HepG2 (cell line): ENCODE results near the gene PRR23C. TPM values are rescaled to one million over a fixed set of nuclear protein-coding genes. Genes with fewer than 3 reads are reported as not detected.

ENCODE experiments used
- ATAC-seq: fragments of 200-7000 bp; cut with Tn5 transposase; 3 replicates; pipeline ENCODE4 v1.9.1; 2020; ENCODE audit warnings: mild to moderate bottlenecking, moderate library complexity
- BruUV-seq: library from RNA; stranded (reverse); fragments of 400-500 nt; replicated peaks from 2 replicates; lab custom pipeline; 2021; lab: Mats Ljungman, UMichigan
- CTCF ChIA-PET: fragments of 300-600 bp; formaldehyde crosslinking; extraction: SDS; loops from one replicate; lab custom pipeline; 2021; ENCODE audit warnings: low total read pairs, inconsistent platforms, low intra/inter-chr PET ratio; lab: Yijun Ruan, JAX
- POLR2A ChIA-PET: fragments of 350-600 bp; sonication (Branson Sonifier 250); formaldehyde crosslinking; loops from one replicate; lab custom pipeline; 2020; ENCODE audit warnings: antibody characterized with exemption, inconsistent platforms; lab: Yijun Ruan, JAX
- DNase-seq: peaks from one replicate; pipeline ENCODE4 v3.0.0-alpha.2; 2015; ENCODE audit warnings: low spot score
- FAIRE-seq: peaks from 3 replicates; lab custom pipeline; 2011; peaks lifted over from hg19 to GRCh38; lab: Jason Lieb, UNC
- H2AFZ ChIP-seq: one replicate; pipeline ENCODE4 v1.6.1; 2011; ENCODE audit warnings: low read length, inconsistent platforms
- H3K27ac ChIP-seq: fragments of 300-600 bp; 3 replicates; pipeline ENCODE4 v1.8.0; 2011; ENCODE audit warnings: mixed run types, mild to moderate bottlenecking, mixed read lengths, low read length, inconsistent platforms; ENCODE audit not compliant: insufficient read depth; ENCODE audit errors: extremely low read length
- H3K27me3 ChIP-seq, 2 experiments: fragments of 200-600 bp in 1 of 2; 2 replicates in 1 of 2; 3 replicates in 1 of 2; pipeline versions ENCODE4 v1.6.0 to v1.8.0; 2011; ENCODE audit warnings: low read length in 2 of 2, mild to moderate bottlenecking in 2 of 2, moderate library complexity in 2 of 2, inconsistent platforms in 1 of 2; ENCODE audit not compliant: insufficient read depth in 2 of 2, control insufficient read depth in 1 of 2
- H3K36me3 ChIP-seq, 2 experiments: fragments of 200-600 bp in 1 of 2; replicated peaks in 1 of 2; 2 replicates in 1 of 2; 3 replicates in 1 of 2; pipeline versions ENCODE4 v1.5.1 to v1.8.0; 2011; ENCODE audit warnings: low read length in 2 of 2, inconsistent platforms in 1 of 2; ENCODE audit not compliant: insufficient read depth in 2 of 2, control insufficient read depth in 1 of 2
- H3K4me1 ChIP-seq: 2 replicates; pipeline ENCODE4 v1.5.1; 2012; ENCODE audit warnings: low read length, inconsistent platforms; ENCODE audit not compliant: insufficient read depth
- H3K4me2 ChIP-seq: 2 replicates; pipeline ENCODE4 v1.6.0; 2011; ENCODE audit warnings: low read depth, low read length, inconsistent platforms
- H3K4me3 ChIP-seq, 3 experiments: fragments of 200-600 bp in 1 of 3; sonication (generic), shearing (Covaris generic) in 1 of 3; replicated peaks in 1 of 3; 2 replicates each; pipeline ENCODE4 v1.5.1; 2011 to 2016; ENCODE audit warnings: low read length in 3 of 3, inconsistent platforms in 2 of 3, low read depth in 2 of 3, mild to moderate bottlenecking in 2 of 3, control low read depth in 1 of 3, mixed read lengths in 1 of 3; ENCODE audit not compliant: insufficient read depth in 1 of 3
- H3K79me2 ChIP-seq: one replicate; pipeline ENCODE4 v1.6.1; 2011; ENCODE audit warnings: low read length, inconsistent platforms; ENCODE audit not compliant: insufficient read depth
- H3K9ac ChIP-seq: 2 replicates; pipeline ENCODE4 v1.6.0; 2011; ENCODE audit warnings: mild to moderate bottlenecking, low read depth, low read length, inconsistent platforms; ENCODE audit not compliant: insufficient read depth
- H3K9me3 ChIP-seq: 2 replicates; pipeline ENCODE4 v1.5.1; 2012; ENCODE audit warnings: mild to moderate bottlenecking, low read length
- H4K20me1 ChIP-seq: 2 replicates; pipeline ENCODE4 v1.6.0; 2011; ENCODE audit warnings: inconsistent platforms, mild to moderate bottlenecking, low read length, moderate library complexity; ENCODE audit not compliant: insufficient read depth
- CHD4 ChIP-seq: fragments of 200-600 bp; sonication (generic); IDR thresholded peaks from 2 replicates; pipeline ENCODE4 v1.7.0; 2017; ENCODE audit warnings: mild to moderate bottlenecking, low read length, borderline replicate concordance
- IKZF5 ChIP-seq: IDR thresholded peaks from 2 replicates; pipeline ENCODE4 v1.6.1; 2018; ENCODE audit warnings: missing genetic modification reagents, mild to moderate bottlenecking, missing compliant biosample characterization
- KLF9 ChIP-seq: IDR thresholded peaks from 2 replicates; pipeline ENCODE4 v1.6.1; 2016; ENCODE audit warnings: low read depth
- NBN ChIP-seq: fragments of 450-650 bp; conservative IDR thresholded peaks from 2 replicates; pipeline ENCODE4 v1.6.1; 2017
- PAXIP1 ChIP-seq: sonication (generic); formaldehyde crosslinking; conservative IDR thresholded peaks from 2 replicates; pipeline ENCODE4 v1.4.0; 2020; ENCODE audit warnings: mild to moderate bottlenecking, missing genetic modification reagents, moderate library complexity
- SP5 ChIP-seq: IDR thresholded peaks from 2 replicates; pipeline ENCODE4 v1.6.1; 2016; ENCODE audit warnings: low read depth, borderline replicate concordance
- ZNF33B ChIP-seq: sonication (generic); formaldehyde crosslinking; IDR thresholded peaks from 2 replicates; pipeline ENCODE4 v1.5.1; 2020; ENCODE audit warnings: mild to moderate bottlenecking, missing genetic modification reagents
- ZNF790 ChIP-seq: sonication (generic); formaldehyde crosslinking; IDR thresholded peaks from 2 replicates; pipeline ENCODE4 v1.8.0; 2022; ENCODE audit warnings: missing genetic modification reagents, mild to moderate bottlenecking, borderline replicate concordance
- ZNF816 ChIP-seq: sonication (generic); formaldehyde crosslinking; IDR thresholded peaks from 2 replicates; pipeline ENCODE4 v1.8.0; 2022; ENCODE audit warnings: missing genetic modification reagents, mild to moderate bottlenecking, borderline replicate concordance
- WGBS: methylation state at CpG from one replicate; pipeline ENCODE4 v1.1.6; 2017; ENCODE audit warnings: low lambda C conversion rate; 5-methylcytosine and 5-hydroxymethylcytosine counted together
- in situ Hi-C: cut with HindIII; loops from 2 replicates; pipeline ENCODE4 v1.10.0; 2017; ENCODE audit warnings: low pct_unique_long_range_greater_than_20kb; ENCODE audit not compliant: extremely low pct_ligation_motif_present
- intact Hi-C: fragments of 100-400 bp; cut with micrococcal nuclease; formaldehyde crosslinking; loops from one replicate; pipeline ENCODE4 v1.10.0; 2022; ENCODE audit not compliant: unreplicated experiment
- polyA plus RNA-seq, 8 experiments: library from polyadenylated mRNA; depleted of rRNA in 3 of 8; stranded (reverse) in 7 of 8; unstranded in 1 of 8; fragments of >200 nt; fragmentation: Illumina TruSeq in 4 of 8; extraction: Trizol in 4 of 8; gene quantifications; 2 replicates each; pipeline versions ENCODE4 v1.2.1 to v1.2.3, GENCODE V29; 2011 to 2016; ENCODE audit warnings: low read depth in 4 of 8, missing spikeins in 1 of 8, mixed read lengths in 1 of 8; ENCODE audit not compliant: insufficient read depth in 1 of 8
- total RNA-seq, 5 experiments: library from RNA; depleted of rRNA; stranded (reverse); fragments of >200 nt; fragmentation: Illumina TruSeq; extraction: Trizol; gene quantifications; 2 replicates each; pipeline ENCODE4 v1.2.3, GENCODE V29; 2016; ENCODE audit warnings: low read depth in 1 of 5
- TF ChIP-seq, protein P1 (sequence below): sonication (generic); formaldehyde crosslinking; IDR thresholded peaks from 2 replicates; pipeline ENCODE4 v1.4.0; 2020; ENCODE audit warnings: missing genetic modification reagents
- TF ChIP-seq, protein P2 (sequence below): sonication (generic); formaldehyde crosslinking; IDR thresholded peaks from 2 replicates; pipeline ENCODE4 v1.4.0; 2020; ENCODE audit warnings: missing genetic modification reagents, low read depth, mild to moderate bottlenecking, borderline replicate concordance

PRR23C gene
- total and polyA plus RNA-seq, 2 of the 13 experiments (the other 11 are each of a cell fraction or from before 2014, with no cell fraction given), result not detected

- no peak overlapping the region for H3K4me3 ChIP-seq
- WGBS, result 77% methylated on average over 36 of the region's 45 CpGs
- intact Hi-C loops, result no loop called here
- CTCF ChIA-PET, result no interaction called here
- TF ChIP-seq SP5 (CRISPR knock-in tag) (no peak), ZNF816 (no peak), CHD4 (no peak), PAXIP1 (no peak), ZNF33B (CRISPR knock-in tag) (no peak), IKZF5 (CRISPR knock-in tag) (no peak), NBN (no peak), KLF9 (CRISPR knock-in tag) (no peak), ZNF790 (no peak)
- TF ChIP-seq, protein P1, sequence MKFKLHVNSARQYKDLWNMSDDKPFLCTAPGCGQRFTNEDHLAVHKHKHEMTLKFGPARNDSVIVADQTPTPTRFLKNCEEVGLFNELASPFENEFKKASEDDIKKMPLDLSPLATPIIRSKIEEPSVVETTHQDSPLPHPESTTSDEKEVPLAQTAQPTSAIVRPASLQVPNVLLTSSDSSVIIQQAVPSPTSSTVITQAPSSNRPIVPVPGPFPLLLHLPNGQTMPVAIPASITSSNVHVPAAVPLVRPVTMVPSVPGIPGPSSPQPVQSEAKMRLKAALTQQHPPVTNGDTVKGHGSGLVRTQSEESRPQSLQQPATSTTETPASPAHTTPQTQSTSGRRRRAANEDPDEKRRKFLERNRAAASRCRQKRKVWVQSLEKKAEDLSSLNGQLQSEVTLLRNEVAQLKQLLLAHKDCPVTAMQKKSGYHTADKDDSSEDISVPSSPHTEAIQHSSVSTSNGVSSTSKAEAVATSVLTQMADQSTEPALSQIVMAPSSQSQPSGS, result no peak
- TF ChIP-seq, protein P2, sequence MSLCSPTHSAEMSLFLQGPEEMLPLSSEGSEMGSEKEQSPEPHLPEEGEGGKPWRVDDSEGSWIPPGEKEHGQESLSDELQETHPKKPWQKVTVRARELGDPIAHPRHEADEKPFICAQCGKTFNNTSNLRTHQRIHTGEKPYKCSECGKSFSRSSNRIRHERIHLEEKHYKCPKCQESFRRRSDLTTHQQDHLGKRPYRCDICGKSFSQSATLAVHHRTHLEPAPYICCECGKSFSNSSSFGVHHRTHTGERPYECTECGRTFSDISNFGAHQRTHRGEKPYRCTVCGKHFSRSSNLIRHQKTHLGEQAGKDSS (CRISPR knock-in tag), result no peak
- no peak overlapping the region for H3K9ac ChIP-seq
- no peak for DNase-seq
- FAIRE-seq, result no peak
- H4K20me1 ChIP-seq, result no peaks in the 10 kb centered on the region
- no peak overlapping the region for H3K4me2 ChIP-seq
- ATAC-seq, result no peak
- no peaks in the 10 kb centered on the region for H3K27me3 ChIP-seq
- H3K9me3 ChIP-seq, result no peaks in the 10 kb centered on the region
- in situ Hi-C loops, result no loop called here
- BruUV-seq, result no TSS peak
- no peaks in the 10 kb centered on the region for H3K4me1 ChIP-seq
- H3K27ac ChIP-seq, result no peak overlapping the region
- H2AFZ ChIP-seq, result no peak overlapping the region
- H3K79me2 ChIP-seq, result no peaks in the 10 kb centered on the region
- no peaks in the 10 kb centered on the region for H3K36me3 ChIP-seq
- POLR2A ChIA-PET, result no interaction called here
Observed at GRCh38 chr3:139005356-139005993, 39.2 kb downstream of the PRR23C start.
